HepG2 (cell line): ENCODE measurements around the gene SPATA25. TPM values are rescaled to one million over a fixed set of nuclear protein-coding genes. Genes with fewer than 3 reads are reported as not detected.

Experiments
- CENPT ChIP-seq: sonication (generic); formaldehyde crosslinking; IDR thresholded peaks from 2 replicates; pipeline ENCODE4 v1.8.0; 2022; ENCODE audit warnings: low read depth, mild to moderate bottlenecking, moderate library complexity, missing genetic modification reagents
- DNMT1 ChIP-seq: sonication (generic); formaldehyde crosslinking; IDR thresholded peaks from 2 replicates; pipeline ENCODE4 v1.5.1; 2020; ENCODE audit warnings: mild to moderate bottlenecking, missing genetic modification reagents
- ELF4 ChIP-seq: sonication (generic); formaldehyde crosslinking; IDR thresholded peaks from 2 replicates; pipeline ENCODE4 v1.5.0; 2020; ENCODE audit warnings: missing genetic modification reagents, mild to moderate bottlenecking, moderate library complexity, borderline replicate concordance
- EZH2 ChIP-seq: conservative IDR thresholded peaks from 2 replicates; pipeline ENCODE4 v1.6.1; 2012; ENCODE audit warnings: mild to moderate bottlenecking, low read depth, low read length, moderate library complexity
- KDM1A ChIP-seq: IDR thresholded peaks from 2 replicates; pipeline ENCODE4 v1.6.1; 2016; ENCODE audit warnings: missing compliant biosample characterization
- MTA3 ChIP-seq: sonication (generic); formaldehyde crosslinking; IDR thresholded peaks from 2 replicates; pipeline ENCODE4 v1.4.0; 2020; ENCODE audit warnings: missing genetic modification reagents
- NFE2 ChIP-seq: sonication (generic); formaldehyde crosslinking; IDR thresholded peaks from 2 replicates; pipeline ENCODE4 v1.4.0; 2020; ENCODE audit warnings: missing genetic modification reagents
- NR2F1 ChIP-seq, 2 experiments: fragments of 450-650 bp in 1 of 2; formaldehyde crosslinking in 1 of 2; IDR thresholded peaks; 2 replicates each; pipeline versions ENCODE4 v1.5.0 to v1.6.1; 2016 to 2020; ENCODE audit warnings: mild to moderate bottlenecking in 1 of 2, missing compliant biosample characterization in 1 of 2, missing genetic modification reagents in 1 of 2, moderate library complexity in 1 of 2
- RAD21 ChIP-seq: fragments of 450-650 bp; formaldehyde crosslinking; IDR thresholded peaks from 2 replicates; pipeline ENCODE4 v1.5.0; 2020; ENCODE audit warnings: mild to moderate bottlenecking
- SP2 ChIP-seq: sonication (generic); formaldehyde crosslinking; IDR thresholded peaks from 2 replicates; pipeline ENCODE4 v1.5.1; 2020; ENCODE audit warnings: mild to moderate bottlenecking, missing genetic modification reagents
- ZEB1 ChIP-seq: IDR thresholded peaks from 2 replicates; pipeline ENCODE4 v1.6.1; 2012; ENCODE audit warnings: mild to moderate bottlenecking, low read depth, inconsistent platforms; ENCODE audit not compliant: insufficient replicate concordance
- ZFY ChIP-seq: sonication (generic); formaldehyde crosslinking; IDR thresholded peaks from 2 replicates; pipeline ENCODE4 v1.4.0; 2020; ENCODE audit warnings: missing genetic modification reagents
- ZNF12 ChIP-seq: sonication (generic); formaldehyde crosslinking; IDR thresholded peaks from 2 replicates; pipeline ENCODE4 v1.5.0; 2020; ENCODE audit warnings: missing genetic modification reagents
- ZNF326 ChIP-seq: sonication (generic); formaldehyde crosslinking; IDR thresholded peaks from 2 replicates; pipeline ENCODE4 v1.4.0; 2020; ENCODE audit warnings: missing genetic modification reagents, borderline replicate concordance
- ZNF333 ChIP-seq: sonication (generic); formaldehyde crosslinking; IDR thresholded peaks from 2 replicates; pipeline ENCODE4 v1.4.0; 2020; ENCODE audit warnings: mild to moderate bottlenecking, missing genetic modification reagents, borderline replicate concordance
- ZNF44 ChIP-seq: sonication (generic); formaldehyde crosslinking; IDR thresholded peaks from 2 replicates; pipeline ENCODE4 v1.5.1; 2020; ENCODE audit warnings: mild to moderate bottlenecking, missing genetic modification reagents
- ZNF644 ChIP-seq: IDR thresholded peaks from 2 replicates; pipeline ENCODE4 v1.6.1; 2016; ENCODE audit warnings: low read depth
- ZNF777 ChIP-seq: sonication (generic); formaldehyde crosslinking; IDR thresholded peaks from 2 replicates; pipeline ENCODE4 v1.4.0; 2020; ENCODE audit warnings: missing genetic modification reagents
- ZSCAN9 ChIP-seq: IDR thresholded peaks from 2 replicates; pipeline ENCODE4 v1.6.1; 2016; ENCODE audit warnings: borderline replicate concordance
- polyA plus RNA-seq, 8 experiments: library from polyadenylated mRNA; depleted of rRNA in 3 of 8; stranded (reverse) in 7 of 8; unstranded in 1 of 8; fragments of >200 nt; fragmentation: Illumina TruSeq in 4 of 8; extraction: Trizol in 4 of 8; gene quantifications; 2 replicates each; pipeline versions ENCODE4 v1.2.1 to v1.2.3, GENCODE V29; 2011 to 2016; ENCODE audit warnings: low read depth in 4 of 8, missing spikeins in 1 of 8, mixed read lengths in 1 of 8; ENCODE audit not compliant: insufficient read depth in 1 of 8
- total RNA-seq, 5 experiments: library from RNA; depleted of rRNA; stranded (reverse); fragments of >200 nt; fragmentation: Illumina TruSeq; extraction: Trizol; gene quantifications; 2 replicates each; pipeline ENCODE4 v1.2.3, GENCODE V29; 2016; ENCODE audit warnings: low read depth in 1 of 5
- TF ChIP-seq, protein P1 (sequence below): sonication (generic); formaldehyde crosslinking; IDR thresholded peaks from 2 replicates; pipeline ENCODE4 v1.4.0; 2020; ENCODE audit warnings: mild to moderate bottlenecking, missing genetic modification reagents, borderline replicate concordance
- TF ChIP-seq, protein P2 (sequence below): sonication (generic); formaldehyde crosslinking; IDR thresholded peaks from 2 replicates; pipeline ENCODE4 v1.4.0; 2020; ENCODE audit warnings: mild to moderate bottlenecking, missing genetic modification reagents
- TF ChIP-seq, protein P3 (sequence below): sonication (generic); formaldehyde crosslinking; conservative IDR thresholded peaks from 2 replicates; pipeline ENCODE4 v1.8.0; 2022; ENCODE audit warnings: missing genetic modification reagents

SPATA25 gene
- total and polyA plus RNA-seq, 2 of the 13 experiments (the other 11 are each of a cell fraction or from before 2014, with no cell fraction given) = 4.8 to 7.6 TPM

DNA sequence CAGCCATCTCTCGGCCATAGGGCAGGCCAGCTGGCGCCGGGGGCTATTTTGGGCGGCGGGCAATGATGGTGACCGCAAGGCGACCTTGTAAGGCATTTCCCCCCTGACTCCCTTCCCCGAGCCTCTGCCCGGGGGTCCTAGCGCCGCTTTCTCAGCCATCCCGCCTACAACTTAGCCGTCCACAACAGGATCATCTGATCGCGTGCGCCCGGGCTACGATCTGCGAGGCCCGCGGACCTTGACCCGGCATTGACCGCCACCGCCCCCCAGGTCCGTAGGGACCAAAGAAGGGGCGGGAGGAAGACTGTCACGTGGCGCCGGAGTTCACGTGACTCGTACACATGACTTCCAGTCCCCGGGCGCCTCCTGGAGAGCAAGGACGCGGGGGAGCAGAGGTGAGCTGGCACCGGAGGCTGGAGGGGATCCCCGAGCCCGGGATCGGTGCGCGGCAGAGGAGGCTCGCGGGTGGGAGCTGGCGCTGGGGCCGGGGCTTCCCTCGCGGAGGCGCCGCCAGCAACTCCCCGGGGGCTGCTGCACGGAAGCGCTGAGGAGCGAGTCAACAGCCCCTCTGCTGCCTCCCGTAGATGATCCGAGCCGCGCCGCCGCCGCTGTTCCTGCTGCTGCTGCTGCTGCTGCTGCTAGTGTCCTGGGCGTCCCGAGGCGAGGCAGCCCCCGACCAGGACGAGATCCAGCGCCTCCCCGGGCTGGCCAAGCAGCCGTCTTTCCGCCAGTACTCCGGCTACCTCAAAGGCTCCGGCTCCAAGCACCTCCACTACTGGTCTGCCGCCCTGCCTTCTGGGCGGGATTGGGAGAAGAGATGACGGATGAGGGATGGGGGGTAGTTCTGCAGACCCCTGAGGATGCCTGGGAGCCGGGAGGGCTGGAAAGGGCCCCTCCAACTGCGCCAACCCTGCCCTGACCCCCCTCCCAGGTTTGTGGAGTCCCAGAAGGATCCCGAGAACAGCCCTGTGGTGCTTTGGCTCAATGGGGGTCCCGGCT, 3.9 kb upstream of the SPATA25 start, which contains the start of the genes CTSA and NEURL2 (continued):
- TF ChIP-seq, protein P1, sequence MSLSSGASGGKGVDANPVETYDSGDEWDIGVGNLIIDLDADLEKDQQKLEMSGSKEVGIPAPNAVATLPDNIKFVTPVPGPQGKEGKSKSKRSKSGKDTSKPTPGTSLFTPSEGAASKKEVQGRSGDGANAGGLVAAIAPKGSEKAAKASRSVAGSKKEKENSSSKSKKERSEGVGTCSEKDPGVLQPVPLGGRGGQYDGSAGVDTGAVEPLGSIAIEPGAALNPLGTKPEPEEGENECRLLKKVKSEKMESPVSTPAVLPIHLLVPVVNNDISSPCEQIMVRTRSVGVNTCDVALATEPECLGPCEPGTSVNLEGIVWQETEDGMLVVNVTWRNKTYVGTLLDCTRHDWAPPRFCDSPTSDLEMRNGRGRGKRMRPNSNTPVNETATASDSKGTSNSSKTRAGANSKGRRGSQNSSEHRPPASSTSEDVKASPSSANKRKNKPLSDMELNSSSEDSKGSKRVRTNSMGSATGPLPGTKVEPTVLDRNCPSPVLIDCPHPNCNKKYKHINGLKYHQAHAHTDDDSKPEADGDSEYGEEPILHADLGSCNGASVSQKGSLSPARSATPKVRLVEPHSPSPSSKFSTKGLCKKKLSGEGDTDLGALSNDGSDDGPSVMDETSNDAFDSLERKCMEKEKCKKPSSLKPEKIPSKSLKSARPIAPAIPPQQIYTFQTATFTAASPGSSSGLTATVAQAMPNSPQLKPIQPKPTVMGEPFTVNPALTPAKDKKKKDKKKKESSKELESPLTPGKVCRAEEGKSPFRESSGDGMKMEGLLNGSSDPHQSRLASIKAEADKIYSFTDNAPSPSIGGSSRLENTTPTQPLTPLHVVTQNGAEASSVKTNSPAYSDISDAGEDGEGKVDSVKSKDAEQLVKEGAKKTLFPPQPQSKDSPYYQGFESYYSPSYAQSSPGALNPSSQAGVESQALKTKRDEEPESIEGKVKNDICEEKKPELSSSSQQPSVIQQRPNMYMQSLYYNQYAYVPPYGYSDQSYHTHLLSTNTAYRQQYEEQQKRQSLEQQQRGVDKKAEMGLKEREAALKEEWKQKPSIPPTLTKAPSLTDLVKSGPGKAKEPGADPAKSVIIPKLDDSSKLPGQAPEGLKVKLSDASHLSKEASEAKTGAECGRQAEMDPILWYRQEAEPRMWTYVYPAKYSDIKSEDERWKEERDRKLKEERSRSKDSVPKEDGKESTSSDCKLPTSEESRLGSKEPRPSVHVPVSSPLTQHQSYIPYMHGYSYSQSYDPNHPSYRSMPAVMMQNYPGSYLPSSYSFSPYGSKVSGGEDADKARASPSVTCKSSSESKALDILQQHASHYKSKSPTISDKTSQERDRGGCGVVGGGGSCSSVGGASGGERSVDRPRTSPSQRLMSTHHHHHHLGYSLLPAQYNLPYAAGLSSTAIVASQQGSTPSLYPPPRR (CRISPR knock-in tag) = peak; percentile 95
- TF ChIP-seq ZEB1 = no peak
- TF ChIP-seq ZNF333 = peak; percentile 94; the same call in 1 of the 2 replicates
- TF ChIP-seq, protein P2, sequence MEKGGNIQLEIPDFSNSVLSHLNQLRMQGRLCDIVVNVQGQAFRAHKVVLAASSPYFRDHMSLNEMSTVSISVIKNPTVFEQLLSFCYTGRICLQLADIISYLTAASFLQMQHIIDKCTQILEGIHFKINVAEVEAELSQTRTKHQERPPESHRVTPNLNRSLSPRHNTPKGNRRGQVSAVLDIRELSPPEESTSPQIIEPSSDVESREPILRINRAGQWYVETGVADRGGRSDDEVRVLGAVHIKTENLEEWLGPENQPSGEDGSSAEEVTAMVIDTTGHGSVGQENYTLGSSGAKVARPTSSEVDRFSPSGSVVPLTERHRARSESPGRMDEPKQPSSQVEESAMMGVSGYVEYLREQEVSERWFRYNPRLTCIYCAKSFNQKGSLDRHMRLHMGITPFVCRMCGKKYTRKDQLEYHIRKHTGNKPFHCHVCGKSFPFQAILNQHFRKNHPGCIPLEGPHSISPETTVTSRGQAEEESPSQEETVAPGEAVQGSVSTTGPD = peak; percentile 26
- TF ChIP-seq ZNF644 (CRISPR knock-in tag) = no peak; the same call in 1 of the 2 replicates
- TF ChIP-seq DNMT1 = peak; percentile 76; the same call in 1 of the 2 replicates
- TF ChIP-seq KDM1A (CRISPR knock-in tag) = peak; percentile 87; the same call in 1 of the 2 replicates
- TF ChIP-seq ZSCAN9 (CRISPR knock-in tag) = peak; percentile 99
- TF ChIP-seq NR2F1 (CRISPR knock-in tag; IDR thresholded peaks at IDR 0.05) = peak; percentile 98
- TF ChIP-seq ELF4 = peak; percentile 86
- TF ChIP-seq MTA3 = peak; percentile 46; the same call in 1 of the 2 replicates
- peak; percentile 25 for TF ChIP-seq CENPT (CRISPR knock-in tag)
- TF ChIP-seq ZFY (CRISPR knock-in tag) = peak; percentile 86
- TF ChIP-seq NFE2 (CRISPR knock-in tag) = 0 out of 2 replicates have a peak, but pooled peaks have one; percentile 59
- TF ChIP-seq RAD21 = peak; percentile 66
- TF ChIP-seq SP2 = peak; percentile 83
- TF ChIP-seq EZH2 = no peak
- peak; percentile 90 for TF ChIP-seq ZNF12 (CRISPR knock-in tag)
- no peak for TF ChIP-seq ZNF326 (CRISPR knock-in tag)
- TF ChIP-seq ZNF44 (CRISPR knock-in tag) = peak; percentile 100
- TF ChIP-seq, protein P3, sequence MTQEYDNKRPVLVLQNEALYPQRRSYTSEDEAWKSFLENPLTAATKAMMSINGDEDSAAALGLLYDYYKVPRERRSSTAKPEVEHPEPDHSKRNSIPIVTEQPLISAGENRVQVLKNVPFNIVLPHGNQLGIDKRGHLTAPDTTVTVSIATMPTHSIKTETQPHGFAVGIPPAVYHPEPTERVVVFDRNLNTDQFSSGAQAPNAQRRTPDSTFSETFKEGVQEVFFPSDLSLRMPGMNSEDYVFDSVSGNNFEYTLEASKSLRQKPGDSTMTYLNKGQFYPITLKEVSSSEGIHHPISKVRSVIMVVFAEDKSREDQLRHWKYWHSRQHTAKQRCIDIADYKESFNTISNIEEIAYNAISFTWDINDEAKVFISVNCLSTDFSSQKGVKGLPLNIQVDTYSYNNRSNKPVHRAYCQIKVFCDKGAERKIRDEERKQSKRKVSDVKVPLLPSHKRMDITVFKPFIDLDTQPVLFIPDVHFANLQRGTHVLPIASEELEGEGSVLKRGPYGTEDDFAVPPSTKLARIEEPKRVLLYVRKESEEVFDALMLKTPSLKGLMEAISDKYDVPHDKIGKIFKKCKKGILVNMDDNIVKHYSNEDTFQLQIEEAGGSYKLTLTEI (CRISPR knock-in tag) = peak; percentile 66; the same call in 1 of the 2 replicates
- TF ChIP-seq ZNF777 (CRISPR knock-in tag) = peak; percentile 80
